NCI-H82 (cell line): Measurements from ENCODE around the gene SLC25A26.

ENCODE experiments used
- DNase-seq: peaks from one replicate; lab custom pipeline; 2025; lab: John Stamatoyannopoulos, UW

Gene SLC25A26

GRCh38 chr3:66396888-66397287, 176.1 kb downstream of the SLC25A26 start:
- no peak for DNase-seq

GRCh38 chr3:66397745-66398144, 176.9 kb downstream of the SLC25A26 start:
- DNase-seq = peak; percentile 11

GRCh38 chr3:66398228-66399025, 177.6 kb downstream of the SLC25A26 start:
- DNase-seq = peak; percentile 95

GRCh38 chr3:66399529-66400232, 178.9 kb downstream of the SLC25A26 start:
- no peak for DNase-seq

- no peak for DNase-seq
These were observed 179.8 kb downstream of the SLC25A26 start for GRCh38 chr3:66400411-66401156.

GRCh38 chr3:66401157-66401550, 180.4 kb downstream of the SLC25A26 start:
- DNase-seq = peak; percentile 29

- peak; percentile 64 for DNase-seq
These were observed 181.1 kb downstream of the SLC25A26 start for GRCh38 chr3:66401675-66402491.

GRCh38 chr3:66402596-66403290, 181.9 kb downstream of the SLC25A26 start:
- no peak for DNase-seq

GRCh38 chr3:66403323-66403990, 182.7 kb downstream of the SLC25A26 start:
- no peak for DNase-seq

- no peak for DNase-seq
These were observed 183.4 kb downstream of the SLC25A26 start for GRCh38 chr3:66404197-66404596.

GRCh38 chr3:66404903-66405700, 184.3 kb downstream of the SLC25A26 start:
- peak; percentile 65 for DNase-seq

GRCh38 chr3:66405701-66406091, 184.9 kb downstream of the SLC25A26 start:
- peak; percentile 3 for DNase-seq

GRCh38 chr3:66406163-66406562, 185.4 kb downstream of the SLC25A26 start:
- DNase-seq = no peak

- DNase-seq = no peak
These were observed 186.2 kb downstream of the SLC25A26 start for GRCh38 chr3:66406831-66407610.

GRCh38 chr3:66407611-66408218, 186.9 kb downstream of the SLC25A26 start:
- DNase-seq = peak; percentile 77

GRCh38 chr3:66409771-66410754, 189.3 kb downstream of the SLC25A26 start:
- DNase-seq = no peak

GRCh38 chr3:66410976-66411375, 190.2 kb downstream of the SLC25A26 start:
- DNase-seq = no peak
